Nephron (organoid): ENCODE measurements around the gene EGLN3.

ENCODE experiments used
- H3K27ac Mint-ChIP-seq, 3 experiments: 2 replicates each; pipeline ENCODE4 v1.8.0; 2020; ENCODE audit warnings: mixed read lengths in 3 of 3, mild to moderate bottlenecking in 2 of 3, moderate library complexity in 1 of 3
- H3K27me3 Mint-ChIP-seq: 2 replicates; pipeline ENCODE4 v1.8.0; 2021; ENCODE audit warnings: low read depth, mild to moderate bottlenecking, moderate library complexity, mixed read lengths
- H3K36me3 Mint-ChIP-seq: 2 replicates; pipeline ENCODE4 v1.8.0; 2020; ENCODE audit warnings: low read depth, mixed read lengths
- H3K4me1 Mint-ChIP-seq: 2 replicates; pipeline ENCODE4 v1.8.0; 2020; ENCODE audit warnings: mixed read lengths
- H3K4me3 Mint-ChIP-seq, 3 experiments: 2 replicates each; pipeline ENCODE4 v1.8.0; 2020; ENCODE audit warnings: mild to moderate bottlenecking in 3 of 3, mixed read lengths in 3 of 3, moderate library complexity in 2 of 3
- H3K9me3 Mint-ChIP-seq: 2 replicates; pipeline ENCODE4 v1.8.0; 2020; ENCODE audit warnings: mixed read lengths
- CTCF ChIP-seq, 3 experiments: fragments of 200-600 bp; sonication (generic); IDR thresholded peaks; one replicate each; pipeline ENCODE4 v1.5.0; 2021; ENCODE audit warnings: antibody characterized with exemption in 3 of 3; ENCODE audit not compliant: unreplicated experiment in 3 of 3

The EGLN3 gene

DNA sequence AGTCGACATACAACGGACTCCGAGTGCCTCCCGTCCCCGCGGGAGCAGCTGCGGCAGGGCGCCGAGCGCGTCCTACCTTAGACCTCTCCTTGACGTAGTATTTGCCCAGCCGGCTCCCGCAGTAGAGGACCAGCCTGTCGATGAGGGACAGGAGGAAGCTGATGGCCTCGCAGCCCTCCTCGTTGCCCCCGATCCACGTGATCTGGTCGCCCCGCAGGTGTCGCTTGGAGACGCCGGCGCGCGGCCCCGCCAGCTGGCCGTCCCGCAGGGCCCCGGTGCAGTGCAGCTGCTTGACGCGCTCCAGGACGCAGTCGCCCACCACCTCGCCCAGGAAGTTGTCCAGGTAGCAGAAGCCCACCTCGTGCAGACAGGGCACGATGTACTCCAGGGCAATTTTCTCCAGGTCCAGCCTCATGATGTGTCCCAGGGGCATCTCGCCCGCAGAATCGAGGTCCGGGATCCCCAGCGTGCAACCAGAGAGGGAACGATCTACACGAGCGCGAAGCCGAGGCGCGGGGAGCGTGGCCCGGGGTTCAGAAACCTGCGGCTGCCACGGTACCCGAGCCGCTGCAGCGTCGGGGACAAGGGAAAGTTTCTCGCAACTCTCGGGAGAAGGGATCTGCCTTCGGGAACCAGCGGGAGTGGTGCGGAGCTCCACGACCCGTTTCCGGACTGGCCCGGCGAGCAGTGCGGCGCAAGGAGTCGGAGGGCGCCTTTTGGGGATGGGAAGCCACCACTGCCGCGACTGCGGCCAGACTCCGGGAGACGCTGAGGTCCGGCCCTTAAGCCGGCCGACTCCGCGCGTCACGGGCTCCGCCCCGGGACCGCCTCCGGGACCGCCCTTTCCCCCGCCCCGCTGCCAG is at the start of gene EGLN3:
TSS of gene EGLN3 (minus strand) at position 755 of the 863 bp plus-strand sequence. CDS start at position 433, 322 bp downstream.
- peaks cover 19% of the 10 kb centered on the region for H3K27me3 Mint-ChIP-seq
- no peaks in the 10 kb centered on the region for H3K36me3 Mint-ChIP-seq
- H3K4me1 Mint-ChIP-seq = peaks cover 44% of the 10 kb centered on the region
- peak within 1 kb of the TSS; percentile 9 to 62 (median 54) for H3K27ac Mint-ChIP-seq
- H3K4me3 Mint-ChIP-seq = peak within 1 kb of the TSS; percentile 86 to 94 (median 90)
- H3K9me3 Mint-ChIP-seq = no peaks in the 10 kb centered on the region
- no peak for TF ChIP-seq CTCF (IDR thresholded peaks at IDR 0.05; ENCODE audit: unreplicated experiment in 3 of 3)

- Mint-ChIP-seq H3K27me3 (peaks cover 5% of the 10 kb centered on the region), H3K9me3 (no peaks in the 10 kb centered on the region), H3K27ac (no peak overlapping the region), H3K4me1 (peaks cover 57% of the 10 kb centered on the region), H3K36me3 (no peaks in the 10 kb centered on the region), H3K4me3 (peak overlapping the region in 1 of 3 experiments; percentile 20)
- TF ChIP-seq CTCF (IDR thresholded peaks at IDR 0.05; ENCODE audit: unreplicated experiment in 3 of 3) = no peak
Measured at GRCh38 chr14:34000396-34000795, 49.5 kb upstream of the EGLN3 start.

DNA sequence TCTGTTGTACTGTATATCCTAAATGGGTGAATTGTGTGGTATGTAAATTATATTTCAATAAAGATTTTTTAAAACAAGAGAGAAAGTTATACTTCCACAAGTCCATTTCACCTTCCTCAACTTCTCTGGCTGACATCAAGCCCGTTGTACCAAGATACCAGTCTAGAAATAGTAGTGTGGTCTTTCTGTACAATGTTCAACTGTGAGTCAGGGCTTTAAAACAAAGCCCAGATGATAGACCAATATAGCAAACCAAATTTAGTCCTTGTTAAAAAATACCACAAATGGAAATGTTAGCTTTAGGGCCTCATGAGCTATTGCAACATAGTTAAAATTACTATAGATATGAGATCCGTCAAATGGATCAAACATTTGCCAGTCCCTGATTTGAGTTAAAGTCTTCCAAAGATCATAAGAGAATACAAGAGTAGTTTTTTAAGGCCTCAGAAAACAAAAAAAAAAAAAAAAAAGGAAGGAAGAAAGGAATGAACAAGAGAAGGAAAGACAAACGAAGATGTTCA is 49.0 kb upstream of the EGLN3 start:
- H3K9me3 Mint-ChIP-seq = no peaks in the 10 kb centered on the region
- H3K27ac Mint-ChIP-seq = no peak overlapping the region
- no peaks in the 10 kb centered on the region for H3K36me3 Mint-ChIP-seq
- H3K4me1 Mint-ChIP-seq = peaks cover 55% of the 10 kb centered on the region
- H3K4me3 Mint-ChIP-seq = no peak overlapping the region
- H3K27me3 Mint-ChIP-seq = peaks cover 5% of the 10 kb centered on the region
- no peak for TF ChIP-seq CTCF (IDR thresholded peaks at IDR 0.05; ENCODE audit: unreplicated experiment in 3 of 3)

GRCh38 chr14:33997611-33998010 is 46.7 kb upstream of the EGLN3 start:
- Mint-ChIP-seq H3K4me1 (peaks cover 47% of the 10 kb centered on the region), H3K4me3 (no peak overlapping the region), H3K27ac (no peak overlapping the region), H3K27me3 (peaks cover 5% of the 10 kb centered on the region), H3K36me3 (no peaks in the 10 kb centered on the region), H3K9me3 (no peaks in the 10 kb centered on the region)
- no peak for TF ChIP-seq CTCF (IDR thresholded peaks at IDR 0.05; ENCODE audit: unreplicated experiment in 3 of 3)

DNA sequence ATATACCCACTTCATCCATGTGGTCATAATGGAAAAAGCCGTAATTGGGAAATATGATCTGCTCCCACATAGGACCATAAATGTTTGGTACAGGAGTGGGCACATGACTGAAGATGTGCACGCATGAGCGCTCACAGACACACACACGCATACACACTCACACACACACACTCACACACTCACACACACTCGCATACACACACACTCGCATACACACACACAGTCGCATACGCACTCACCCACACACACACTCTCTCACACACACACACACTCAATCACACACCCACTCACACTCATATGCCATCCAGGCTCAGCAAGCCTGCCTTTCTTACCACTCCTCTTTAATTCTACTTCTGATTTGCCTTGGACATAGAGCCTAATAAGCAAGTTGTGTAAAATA is 45.6 kb upstream of the EGLN3 start:
- H3K36me3 Mint-ChIP-seq = no peaks in the 10 kb centered on the region
- H3K27me3 Mint-ChIP-seq = peaks cover 5% of the 10 kb centered on the region
- H3K9me3 Mint-ChIP-seq = no peaks in the 10 kb centered on the region
- no peak for TF ChIP-seq CTCF (IDR thresholded peaks at IDR 0.05; ENCODE audit: unreplicated experiment in 3 of 3)
- H3K4me3 Mint-ChIP-seq = no peak overlapping the region
- no peak overlapping the region for H3K27ac Mint-ChIP-seq
- peaks cover 45% of the 10 kb centered on the region for H3K4me1 Mint-ChIP-seq
